AG04450 (cell line): ENCODE results near the gene HTR6. TPM values are rescaled to one million over a fixed set of nuclear protein-coding genes. Genes with fewer than 3 reads are reported as not detected.
A peak's percentile ranks its signal among the peaks of the same experiment; 100 is the strongest.

Experiments
- CTCF ChIA-PET: fragments of 300-600, 350-600 bp; formaldehyde crosslinking; extraction: SDS; loops from one replicate; lab custom pipeline; 2022; ENCODE audit warnings: antibody characterized with exemption, inconsistent platforms; lab: Charles Lee
- POLR2A ChIA-PET: fragments of 350-600 bp; formaldehyde crosslinking; extraction: SDS; loops from one replicate; lab custom pipeline; 2021; ENCODE audit warnings: antibody characterized with exemption, inconsistent platforms; lab: Yijun Ruan, JAX
- DNase-seq: peaks from one replicate; pipeline ENCODE4 v3.0.0-alpha.2; 2011; ENCODE audit warnings: low read depth, low spot score
- H3K27ac ChIP-seq: one replicate; pipeline ENCODE4 v1.5.1; 2012; ENCODE audit warnings: low read depth, low read length, control low read depth
- H3K27me3 ChIP-seq: one replicate; pipeline ENCODE4 v1.6.0; 2012; ENCODE audit warnings: low read length; ENCODE audit not compliant: control insufficient read depth, insufficient read depth
- H3K4me3 ChIP-seq: 2 replicates; pipeline ENCODE4 v1.5.1; 2011; ENCODE audit warnings: mild to moderate bottlenecking, low read depth, low read length, control low read depth
- H3K9me3 ChIP-seq: 2 replicates; pipeline ENCODE4 v1.5.1; 2012; ENCODE audit warnings: low read length; ENCODE audit not compliant: control insufficient read depth, insufficient read depth
- CTCF ChIP-seq: IDR thresholded peaks from 2 replicates; pipeline ENCODE4 v1.5.1; 2011; ENCODE audit warnings: low read depth, low read length, control low read depth, inconsistent platforms
- polyA plus RNA-seq: library from polyadenylated mRNA; depleted of rRNA; stranded (reverse); fragments of >200 nt; gene quantifications from 2 replicates; pipeline ENCODE4 v1.2.3, GENCODE V29; 2011

HTR6 gene
- polyA plus RNA-seq, 1 experiment, result not detected

- no peak for DNase-seq
- CTCF ChIA-PET, result interaction anchor here (0.7 to 1.4 kb wide), 3 partner anchors 8 to 327 kb away, joined by 3 to 6 read pairs (median 5); no protein-coding TSS in a partner anchor
- no peak for TF ChIP-seq CTCF
- Histone ChIP-seq H3K4me3 (no peak overlapping the region), H3K27ac (no peak overlapping the region), H3K27me3 (peaks cover 52% of the 10 kb centered on the region), H3K9me3 (peaks cover 5% of the 10 kb centered on the region; the same call in 1 of the 2 replicates)
- POLR2A ChIA-PET, result no interaction called here
These were observed 4.2 kb downstream of the HTR6 start for GRCh38 chr1:19668888-19669287.

- Histone ChIP-seq H3K9me3 (peaks cover 2% of the 10 kb centered on the region; the same call in 1 of the 2 replicates), H3K27ac (no peak overlapping the region), H3K4me3 (no peak overlapping the region), H3K27me3 (peaks cover 37% of the 10 kb centered on the region)
- ChIA-PET POLR2A (no interaction called here), CTCF (interaction anchor here (3.0 kb wide), 1 partner anchor 9 kb away, joined by 22 read pairs; no protein-coding TSS in a partner anchor)
- no peak for TF ChIP-seq CTCF
- no peak for DNase-seq
These were observed 6.1 kb downstream of the HTR6 start for GRCh38 chr1:19670787-19671186.

- POLR2A ChIA-PET, result no interaction called here
- Histone ChIP-seq H3K9me3 (0 out of 2 replicates have a peak, but pooled peaks cover 2% of the 10 kb centered on the region), H3K27me3 (peaks cover 29% of the 10 kb centered on the region), H3K4me3 (no peak overlapping the region), H3K27ac (no peak overlapping the region)
- DNase-seq, result no peak
- CTCF ChIA-PET, result interaction anchor here (0.7 to 3.0 kb wide), 3 partner anchors 11 to 32 kb away, joined by 3 to 22 read pairs (median 4); no protein-coding TSS in a partner anchor
- TF ChIP-seq CTCF, result no peak
These were observed 7.6 kb downstream of the HTR6 start for GRCh38 chr1:19672237-19672636.

- ChIA-PET CTCF (interaction anchor here (0.9 to 1.5 kb wide), 2 partner anchors 16 to 29 kb away, joined by 3 to 4 read pairs; no protein-coding TSS in a partner anchor), POLR2A (no interaction called here)
- peaks cover 10% of the 10 kb centered on the region for H3K27me3 ChIP-seq
- TF ChIP-seq CTCF, result no peak
- H3K9me3 ChIP-seq, result peaks cover 2% of the 10 kb centered on the region; the same call in 1 of the 2 replicates
- no peak overlapping the region for H3K4me3 ChIP-seq
- H3K27ac ChIP-seq, result no peak overlapping the region
- no peak for DNase-seq
These were observed 11.1 kb downstream of the HTR6 start for GRCh38 chr1:19675797-19676196.

GRCh38 chr1:19676438-19676922 is 11.8 kb downstream of the HTR6 start:
- ChIA-PET CTCF (interaction anchor here (0.9 to 1.8 kb wide), 2 partner anchors 15 to 28 kb away, joined by 3 to 13 read pairs; no protein-coding TSS in a partner anchor), POLR2A (no interaction called here)
- peak; percentile 16 for DNase-seq
- peaks cover 2% of the 10 kb centered on the region; the same call in 1 of the 2 replicates for H3K9me3 ChIP-seq
- H3K27me3 ChIP-seq, result peaks cover 6% of the 10 kb centered on the region
- no peak for TF ChIP-seq CTCF
- no peak overlapping the region for H3K4me3 ChIP-seq
- H3K27ac ChIP-seq, result no peak overlapping the region
